Coronary artery (tissue), 2 donors: ENCODE measurements around the gene HECW1.
"Not testable (repeated sequence)": the region's sequence is repeated elsewhere in the genome, so short reads cannot be mapped to it uniquely, and the experiment has no call there.

Source experiments
- DNase-seq: peaks from one replicate; pipeline ENCODE4 v3.0.0-alpha.2; 2017; ENCODE audit warnings: low spot score
- H3K27ac ChIP-seq, 2 donors: fragments of 200-600 bp; sonication (generic); one replicate each; pipeline ENCODE4 v1.5.1; 2016 to 2019
- H3K4me3 ChIP-seq: fragments of 200-600 bp; sonication (generic); 2 replicates; pipeline ENCODE4 v1.5.1; 2016; ENCODE audit warnings: mild to moderate bottlenecking, moderate library complexity
- TF ChIP-seq, protein P1 (sequence below): fragments of 200-600 bp; sonication (generic); IDR thresholded peaks from one replicate; pipeline ENCODE4 v1.5.1; 2019; ENCODE audit warnings: antibody characterized with exemption

HECW1 gene

DNA sequence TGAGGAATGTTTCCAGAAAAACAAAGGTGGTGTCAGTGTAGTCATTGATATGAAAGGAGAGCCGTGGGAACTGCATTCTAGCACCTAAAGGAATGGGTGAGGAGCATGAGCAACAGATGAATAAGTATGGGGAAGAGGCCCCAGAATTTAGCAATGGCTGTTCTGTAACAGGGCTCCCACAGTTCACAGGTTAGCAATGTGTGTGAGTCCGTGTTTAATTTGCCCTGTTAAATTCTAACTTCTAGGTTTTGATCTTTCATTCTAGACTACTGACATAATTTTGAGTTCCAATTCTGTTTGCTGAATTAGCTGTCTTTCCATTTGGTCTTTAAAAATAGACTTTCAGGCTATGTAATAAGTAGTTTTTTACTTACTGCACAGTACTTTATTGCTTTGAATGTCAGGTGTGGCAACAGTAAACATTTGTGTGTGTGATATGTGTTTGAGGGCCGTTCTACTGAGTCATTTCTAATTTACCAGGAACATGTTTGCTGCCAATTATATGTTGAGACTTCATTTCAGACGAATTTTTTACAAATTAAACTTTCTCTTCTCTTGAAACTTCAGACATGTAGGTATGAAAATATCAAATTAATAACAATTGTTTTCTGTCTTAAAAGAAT, 479.2 kb downstream of the HECW1 start:
- Histone ChIP-seq H3K4me3 (no peak overlapping the region), H3K27ac (no peak overlapping the region)
- no peak for DNase-seq
- TF ChIP-seq, protein P1, sequence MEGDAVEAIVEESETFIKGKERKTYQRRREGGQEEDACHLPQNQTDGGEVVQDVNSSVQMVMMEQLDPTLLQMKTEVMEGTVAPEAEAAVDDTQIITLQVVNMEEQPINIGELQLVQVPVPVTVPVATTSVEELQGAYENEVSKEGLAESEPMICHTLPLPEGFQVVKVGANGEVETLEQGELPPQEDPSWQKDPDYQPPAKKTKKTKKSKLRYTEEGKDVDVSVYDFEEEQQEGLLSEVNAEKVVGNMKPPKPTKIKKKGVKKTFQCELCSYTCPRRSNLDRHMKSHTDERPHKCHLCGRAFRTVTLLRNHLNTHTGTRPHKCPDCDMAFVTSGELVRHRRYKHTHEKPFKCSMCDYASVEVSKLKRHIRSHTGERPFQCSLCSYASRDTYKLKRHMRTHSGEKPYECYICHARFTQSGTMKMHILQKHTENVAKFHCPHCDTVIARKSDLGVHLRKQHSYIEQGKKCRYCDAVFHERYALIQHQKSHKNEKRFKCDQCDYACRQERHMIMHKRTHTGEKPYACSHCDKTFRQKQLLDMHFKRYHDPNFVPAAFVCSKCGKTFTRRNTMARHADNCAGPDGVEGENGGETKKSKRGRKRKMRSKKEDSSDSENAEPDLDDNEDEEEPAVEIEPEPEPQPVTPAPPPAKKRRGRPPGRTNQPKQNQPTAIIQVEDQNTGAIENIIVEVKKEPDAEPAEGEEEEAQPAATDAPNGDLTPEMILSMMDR, result no peak

DNA sequence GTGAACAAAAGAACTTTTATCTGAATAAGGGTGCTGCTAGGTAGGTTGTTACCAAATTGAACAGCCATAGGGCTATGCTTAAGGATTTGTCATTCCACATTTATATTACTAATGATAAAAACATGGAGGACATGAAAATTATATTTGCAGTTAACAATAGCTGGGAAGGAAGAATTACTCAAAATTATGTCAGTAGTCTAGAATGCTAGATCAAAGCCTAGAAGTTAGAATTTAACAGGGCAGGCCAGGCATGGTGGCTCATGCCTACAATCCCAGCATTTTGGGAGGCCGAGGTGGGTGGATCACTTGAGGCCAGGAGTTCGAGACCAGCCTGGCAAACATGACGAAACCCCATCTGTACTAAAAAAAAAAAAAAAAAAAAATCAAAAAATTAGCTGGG, 479.9 kb downstream of the HECW1 start:
- Histone ChIP-seq H3K27ac (no peak overlapping the region), H3K4me3 (no peak overlapping the region)
- TF ChIP-seq, protein P1, result no peak
- DNase-seq, result no peak

- no peak for DNase-seq
- no peak overlapping the region for H3K4me3 ChIP-seq
- H3K27ac ChIP-seq, result no peak overlapping the region
- TF ChIP-seq, protein P1, result no peak
These were observed 480.6 kb downstream of the HECW1 start for GRCh38 chr7:43593010-43593409.

GRCh38 chr7:43594020-43594419, 481.6 kb downstream of the HECW1 start:
- Histone ChIP-seq H3K27ac (no peak overlapping the region), H3K4me3 (no peak overlapping the region)
- DNase-seq, result no peak
- TF ChIP-seq, protein P1, result no peak

DNA sequence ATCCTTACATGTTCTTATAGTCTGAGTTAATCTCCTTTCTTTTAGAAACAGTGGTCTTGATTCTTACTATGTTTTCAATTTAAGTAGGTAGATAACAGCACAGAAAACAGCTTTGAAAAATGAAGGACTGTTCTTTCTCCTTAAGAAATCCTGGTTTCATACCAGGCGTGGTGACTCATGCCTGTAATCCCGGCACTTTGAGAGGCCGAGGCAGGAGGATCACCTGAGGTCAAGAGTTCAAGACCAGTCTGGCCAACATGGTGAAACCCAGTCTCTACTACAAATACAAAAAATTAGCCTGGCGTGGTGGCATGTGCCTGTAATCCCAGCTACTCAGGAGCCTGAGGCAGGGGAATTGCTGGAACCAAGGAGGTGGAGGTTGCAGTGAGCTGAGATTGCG, 484.0 kb downstream of the HECW1 start:
- H3K4me3 ChIP-seq, H3K27ac ChIP-seq, DNase-seq: not testable (repeated sequence)

DNA sequence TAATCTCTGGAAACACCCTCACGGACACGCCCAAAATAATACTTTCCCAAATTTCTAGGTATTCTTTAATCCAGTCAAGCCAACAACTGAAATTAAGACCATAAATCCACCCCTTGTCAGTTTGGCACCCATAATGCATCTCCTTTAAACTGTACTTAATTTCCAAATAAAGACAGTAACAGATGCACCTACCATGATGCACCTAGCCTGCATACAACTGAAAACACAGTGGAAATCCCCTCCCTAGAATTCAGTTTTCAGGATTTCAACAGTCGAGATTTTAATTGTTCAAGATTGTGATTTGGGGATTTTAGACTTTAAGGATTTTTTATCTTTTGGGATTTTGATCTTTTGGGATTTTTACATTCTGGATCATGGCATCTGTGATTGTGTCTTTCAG, 487.6 kb downstream of the HECW1 start:
- no peak overlapping the region for H3K4me3 ChIP-seq
- TF ChIP-seq, protein P1, result no peak
- H3K27ac ChIP-seq, result no peak overlapping the region
- no peak for DNase-seq

- TF ChIP-seq, protein P1, result no peak
- H3K4me3 ChIP-seq, result no peak overlapping the region
- DNase-seq, result no peak
- no peak overlapping the region for H3K27ac ChIP-seq
These were observed 489.8 kb downstream of the HECW1 start for GRCh38 chr7:43602256-43602655.
